ENCODE results near the gene PRPF19. TPM values are rescaled to one million over a fixed set of nuclear protein-coding genes. Genes with fewer than 3 reads are reported as not detected.

The PRPF19 gene
- total and polyA plus RNA-seq, 2 of the 13 experiments (the other 11 are each of a cell fraction or from before 2014, with no cell fraction given) = 27.4 to 91.1 TPM

GRCh38 chr11:60924110-60924905 is 17.9 kb upstream of the PRPF19 start, which contains the start of gene TMEM132A (continued):
- TF ChIP-seq TEF (CRISPR knock-in tag; IDR thresholded peaks at IDR 0.05) (no peak), ZBED4 (CRISPR knock-in tag; IDR thresholded peaks at IDR 0.05; ENCODE audit: borderline replicate concordance) (0 out of 2 replicates have a peak, but pooled peaks have one; percentile 29), NR2F2 (IDR thresholded peaks at IDR 0.05; ENCODE audit: borderline replicate concordance, low read depth) (no peak), ZNF549 (CRISPR knock-in tag; IDR thresholded peaks at IDR 0.05) (no peak), RNF2 (conservative IDR thresholded peaks at IDR 0.05; ENCODE audit: low read depth) (no peak; the same call in 1 of the 2 replicates), SOX13 (IDR thresholded peaks at IDR 0.05) (no peak), SOX13 (CRISPR knock-in tag; conservative IDR thresholded peaks at IDR 0.05 in 1 of 2, IDR thresholded peaks at IDR 0.05 in 1 of 2) (peak in 1 of 2 experiments; percentile 73; a peak in 2 of 4 replicates), FOXK1 (CRISPR knock-in tag; IDR thresholded peaks at IDR 0.05; ENCODE audit: borderline replicate concordance, low read depth) (no peak), NFIC (IDR thresholded peaks at IDR 0.05; ENCODE audit: low read length) (no peak), ZBTB42 (CRISPR knock-in tag; IDR thresholded peaks at IDR 0.05) (no peak), HNRNPLL (IDR thresholded peaks at IDR 0.05; ENCODE audit: low read depth, low read length, poor library complexity, severe bottlenecking) (peak; percentile 72), ZBTB37 (CRISPR knock-in tag; IDR thresholded peaks at IDR 0.05) (no peak), FOSL1 (CRISPR knock-in tag; IDR thresholded peaks at IDR 0.05; ENCODE audit: borderline replicate concordance) (no peak), NFE2L1 (CRISPR knock-in tag; IDR thresholded peaks at IDR 0.05; ENCODE audit: borderline replicate concordance) (no peak), DR1 (CRISPR knock-in tag; IDR thresholded peaks at IDR 0.05) (no peak; the same call in 1 of the 2 replicates), U2AF2 (IDR thresholded peaks at IDR 0.05; ENCODE audit: low read depth, low read length) (0 out of 2 replicates have a peak, but pooled peaks have one; percentile 37), ZNF546 (CRISPR knock-in tag; conservative IDR thresholded peaks at IDR 0.05) (0 out of 2 replicates have a peak, but pooled peaks have one; percentile 45), ZNF83 (CRISPR knock-in tag; IDR thresholded peaks at IDR 0.05; ENCODE audit: borderline replicate concordance) (no peak), REL (CRISPR knock-in tag; conservative IDR thresholded peaks at IDR 0.05) (no peak), NBN (conservative IDR thresholded peaks at IDR 0.05) (no peak), ZNF331 (CRISPR knock-in tag; IDR thresholded peaks at IDR 0.05) (peak; percentile 66), ZSCAN21 (CRISPR knock-in tag; IDR thresholded peaks at IDR 0.05; ENCODE audit: borderline replicate concordance) (no peak), SP2 (CRISPR knock-in tag; IDR thresholded peaks at IDR 0.05) (peak; percentile 33)

Measured in HepG2 (cell line).